ENCODE results near the gene ZNF558.

DNA sequence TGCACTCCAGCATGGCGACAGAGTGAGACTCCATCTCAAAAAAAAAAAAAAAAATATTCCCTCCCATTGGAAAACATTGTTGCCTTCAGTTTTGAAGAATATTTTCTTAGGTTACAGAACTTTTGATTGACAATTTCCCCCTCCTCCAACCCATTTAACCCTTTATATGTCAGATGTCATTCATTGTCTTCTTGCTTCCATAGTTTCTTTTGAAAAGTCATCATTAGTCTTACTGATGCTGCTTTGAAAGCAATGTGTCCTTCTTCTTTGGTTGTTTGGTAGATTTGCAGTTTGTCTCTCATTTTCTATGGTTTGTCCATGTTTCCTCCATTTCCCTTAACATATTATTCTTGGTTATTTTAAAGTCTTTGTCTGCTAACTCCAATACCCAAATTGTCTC is 25.4 kb downstream of the ZNF558 start:
- TF ChIP-seq, protein P1, sequence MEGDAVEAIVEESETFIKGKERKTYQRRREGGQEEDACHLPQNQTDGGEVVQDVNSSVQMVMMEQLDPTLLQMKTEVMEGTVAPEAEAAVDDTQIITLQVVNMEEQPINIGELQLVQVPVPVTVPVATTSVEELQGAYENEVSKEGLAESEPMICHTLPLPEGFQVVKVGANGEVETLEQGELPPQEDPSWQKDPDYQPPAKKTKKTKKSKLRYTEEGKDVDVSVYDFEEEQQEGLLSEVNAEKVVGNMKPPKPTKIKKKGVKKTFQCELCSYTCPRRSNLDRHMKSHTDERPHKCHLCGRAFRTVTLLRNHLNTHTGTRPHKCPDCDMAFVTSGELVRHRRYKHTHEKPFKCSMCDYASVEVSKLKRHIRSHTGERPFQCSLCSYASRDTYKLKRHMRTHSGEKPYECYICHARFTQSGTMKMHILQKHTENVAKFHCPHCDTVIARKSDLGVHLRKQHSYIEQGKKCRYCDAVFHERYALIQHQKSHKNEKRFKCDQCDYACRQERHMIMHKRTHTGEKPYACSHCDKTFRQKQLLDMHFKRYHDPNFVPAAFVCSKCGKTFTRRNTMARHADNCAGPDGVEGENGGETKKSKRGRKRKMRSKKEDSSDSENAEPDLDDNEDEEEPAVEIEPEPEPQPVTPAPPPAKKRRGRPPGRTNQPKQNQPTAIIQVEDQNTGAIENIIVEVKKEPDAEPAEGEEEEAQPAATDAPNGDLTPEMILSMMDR (IDR thresholded peaks at IDR 0.05; ENCODE audit: insufficient read depth, low read length, poor library complexity, severe bottlenecking): no peak
- no peak for TF ChIP-seq EZH2phosphoT487 (conservative IDR thresholded peaks at IDR 0.05; ENCODE audit: low read length)

Measured in SU-DHL-6 (cell line).